HG02763 (cell line): ENCODE measurements around the gene ACSBG1.
A peak's percentile ranks its signal among the peaks of the same experiment; 100 is the strongest.

Source experiments
- ATAC-seq: cut with Tn5 transposase; IDR thresholded peaks from one replicate; pipeline ENCODE4 v1.9.1; 2021; ENCODE audit warnings: mild to moderate bottlenecking, moderate library complexity; ENCODE audit not compliant: unreplicated experiment

ACSBG1 gene

DNA sequence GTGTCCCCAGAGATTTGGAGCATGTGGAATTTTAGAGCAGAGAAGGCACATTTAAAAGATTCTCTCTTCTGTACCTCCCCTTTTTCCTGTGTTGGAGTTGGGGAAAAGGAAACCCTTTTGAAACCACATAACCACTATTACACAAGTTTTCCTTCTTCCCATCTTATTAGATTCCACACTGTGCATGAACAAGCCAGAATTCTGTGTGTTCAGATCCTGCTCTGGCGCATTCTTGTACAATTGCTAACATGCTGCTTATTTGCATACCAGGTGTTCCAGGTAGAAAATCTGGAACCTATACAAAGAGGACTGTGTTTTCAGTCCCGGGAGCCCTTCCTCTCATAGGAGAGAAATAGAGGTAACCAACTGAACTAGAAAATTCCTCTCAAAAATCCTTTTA lies 100.6 kb downstream of the ACSBG1 start:
- no peak for ATAC-seq

DNA sequence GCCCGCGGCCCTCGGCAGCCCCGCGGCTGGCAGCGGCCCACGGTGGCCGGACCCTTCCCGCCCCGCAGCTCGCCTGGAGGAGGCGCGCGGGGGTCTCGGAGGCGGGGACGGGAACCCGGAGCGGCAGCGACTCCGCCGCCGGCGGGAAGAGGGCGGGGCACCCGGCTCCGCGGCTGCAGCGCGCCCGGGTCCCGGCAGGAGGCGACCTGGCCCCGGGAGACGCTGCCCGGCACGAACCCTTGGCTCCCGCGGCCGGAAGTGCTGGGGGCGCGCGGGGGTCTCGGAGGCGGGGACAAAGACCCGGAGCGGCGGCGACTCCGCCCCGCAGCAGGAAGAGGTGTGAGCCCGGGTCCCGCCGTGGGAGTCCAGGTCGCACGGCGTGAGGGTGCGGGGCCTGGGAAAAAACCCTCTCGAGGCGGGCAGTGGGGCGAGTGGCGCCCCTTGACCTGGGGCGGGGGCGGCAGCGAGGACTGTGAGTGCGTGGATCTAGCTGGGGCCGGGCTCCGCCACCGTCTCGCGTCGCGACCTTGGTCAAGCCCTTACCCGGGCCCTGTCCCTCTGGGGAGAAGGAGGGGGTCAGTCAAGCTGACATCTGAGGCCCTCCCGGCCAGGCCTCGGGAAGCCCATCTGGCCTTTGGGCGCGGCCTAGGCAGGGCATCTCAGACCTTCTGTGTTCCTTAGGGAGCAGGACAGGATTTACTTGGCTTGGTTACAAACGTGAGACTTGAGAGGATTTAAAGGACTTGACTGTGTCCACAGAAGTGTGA lies 102.9 kb downstream of the ACSBG1 start, which contains the start of gene CIB2:
Gene CIB2, minus strand, starts transcription at position 151 of the 767 bp plus-strand sequence. CDS start 230 bp downstream, outside the sequence.
- ATAC-seq, result peak; percentile 80

DNA sequence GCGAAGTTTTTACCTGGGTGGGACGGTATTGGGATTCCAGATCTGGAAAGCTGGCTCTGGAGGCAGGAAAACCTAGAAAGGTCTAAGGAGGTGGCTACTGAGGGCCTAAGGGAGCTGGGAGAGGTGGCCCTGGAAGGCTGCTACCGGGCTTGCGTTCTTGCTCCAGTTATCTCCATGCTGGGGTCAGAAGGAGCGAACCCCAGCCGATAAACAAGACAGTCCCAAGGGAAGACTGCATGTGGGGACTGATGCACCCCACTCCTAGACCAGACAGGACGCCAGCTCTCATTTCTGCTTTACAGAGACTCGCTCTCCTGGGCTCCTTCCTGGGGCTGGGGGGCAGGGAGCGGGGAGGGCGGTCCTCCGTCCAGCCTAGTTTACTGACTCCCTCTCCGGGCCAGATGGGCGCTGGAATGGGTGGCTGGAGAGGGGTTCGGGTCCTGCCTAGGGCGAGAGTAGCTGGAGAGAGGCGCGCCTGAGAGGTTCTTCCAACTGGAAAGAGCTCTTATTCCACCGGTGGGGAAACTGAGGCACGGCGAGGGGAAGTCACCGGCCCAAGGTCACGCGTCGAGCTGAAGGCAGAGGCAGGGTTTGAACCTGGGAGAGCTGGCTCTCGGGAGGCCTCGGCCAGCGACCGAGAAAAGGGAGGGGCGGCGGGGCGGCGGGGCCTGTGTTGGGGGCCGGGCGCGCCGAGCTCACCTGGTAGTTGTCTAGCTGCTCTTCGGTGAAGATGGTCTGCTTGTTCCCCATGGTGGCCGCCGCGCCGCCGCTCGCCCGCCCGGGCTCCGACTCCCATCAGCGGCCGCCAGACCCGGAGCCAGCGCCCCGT lies 103.7 kb downstream of the ACSBG1 start:
- no peak for ATAC-seq

DNA sequence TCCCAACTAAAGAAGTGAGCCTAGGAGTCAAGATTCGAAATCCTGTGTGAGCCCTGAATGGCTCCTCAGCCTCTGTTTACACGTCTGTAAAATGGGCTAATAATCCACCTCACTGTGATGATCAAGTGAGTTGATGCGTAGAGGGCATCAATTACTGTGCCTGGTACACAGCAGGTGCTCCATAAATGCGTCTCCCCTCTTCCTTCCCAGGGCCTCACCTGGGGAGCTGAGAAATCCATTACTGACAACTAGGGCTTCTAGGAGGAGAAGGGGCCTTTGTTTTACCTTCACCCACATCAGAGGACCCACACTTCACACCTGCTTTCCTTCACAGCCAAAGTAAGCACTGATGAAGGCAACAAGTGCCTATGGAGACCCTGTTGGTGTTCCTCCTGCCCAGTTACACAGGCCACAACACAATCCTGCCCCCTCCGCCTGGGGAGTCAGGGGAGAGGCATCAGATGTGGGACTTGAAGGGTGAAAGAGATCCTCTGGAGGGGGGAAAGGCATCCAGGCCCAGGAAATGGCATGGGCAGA lies 104.5 kb downstream of the ACSBG1 start:
- ATAC-seq, result no peak

DNA sequence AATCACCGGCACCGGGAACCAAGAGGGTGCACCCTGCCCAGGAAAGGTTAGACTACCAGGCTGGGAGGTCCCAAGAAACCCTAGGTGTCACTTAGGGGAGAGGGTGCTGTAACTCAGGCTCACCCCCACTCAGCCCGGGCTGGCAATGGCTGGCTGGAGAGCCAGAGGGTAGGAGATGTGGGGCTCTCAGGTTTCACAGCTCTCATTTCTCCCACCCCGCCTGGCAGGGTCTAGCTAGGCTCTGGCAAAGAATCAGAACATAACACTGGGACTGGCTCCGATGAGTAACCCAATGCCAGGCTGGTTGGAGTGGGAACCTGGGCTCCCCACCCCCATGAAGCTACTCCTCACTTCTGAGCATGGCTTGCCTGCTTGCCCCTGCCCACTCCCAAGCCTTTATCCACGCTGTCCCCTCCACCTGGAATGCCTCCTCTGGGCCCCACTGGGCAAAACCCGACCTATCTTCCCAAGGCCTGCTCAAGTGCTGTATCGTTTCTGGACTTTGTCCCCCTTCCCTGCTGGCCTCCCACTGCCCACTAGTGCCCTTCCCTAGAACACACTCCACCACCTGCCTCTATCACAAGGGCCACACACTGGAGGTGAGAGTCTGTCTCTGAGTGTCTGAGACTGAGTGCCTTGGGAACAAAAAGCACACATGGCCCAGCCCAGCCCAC lies 105.2 kb downstream of the ACSBG1 start:
- no peak for ATAC-seq

DNA sequence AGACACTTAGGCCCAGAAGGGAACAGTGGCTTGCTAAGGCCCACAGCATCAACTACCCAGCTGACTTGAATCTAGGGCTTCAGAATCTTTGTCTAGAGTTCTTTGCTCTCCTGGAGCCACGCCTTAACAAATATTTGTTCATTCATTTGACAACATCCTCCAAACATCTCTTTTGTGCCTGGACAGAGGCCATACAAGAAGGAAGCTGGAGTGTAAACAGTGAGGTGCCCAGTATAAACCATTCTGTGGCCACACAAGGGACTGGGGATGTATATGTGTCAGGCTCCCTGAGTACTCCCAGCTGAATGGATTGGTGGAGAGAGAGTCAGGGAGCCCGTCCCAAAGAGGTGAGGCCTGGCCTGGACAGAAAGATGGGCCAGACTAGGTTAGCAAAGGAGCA lies 106.5 kb downstream of the ACSBG1 start:
- no peak for ATAC-seq

DNA sequence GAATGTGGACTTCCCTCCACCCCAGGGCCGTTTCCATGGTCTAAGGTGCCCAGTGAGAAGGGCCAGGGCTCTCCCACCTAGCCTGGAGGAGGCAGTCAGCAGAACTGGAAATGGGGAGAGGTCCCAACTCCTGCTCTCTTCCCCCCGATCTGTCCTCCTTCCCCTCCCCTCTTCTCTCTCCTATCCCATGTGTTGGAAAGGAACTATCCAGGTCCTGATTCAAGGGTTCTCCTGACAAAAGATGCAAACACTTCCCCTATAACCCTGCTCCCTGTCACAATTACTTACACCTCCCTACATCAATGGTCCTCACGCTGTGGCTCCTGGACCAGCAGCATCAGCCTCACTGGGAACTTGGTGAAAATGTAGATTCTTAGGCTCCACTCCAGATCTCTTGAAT lies 109.1 kb downstream of the ACSBG1 start:
- ATAC-seq, result no peak

DNA sequence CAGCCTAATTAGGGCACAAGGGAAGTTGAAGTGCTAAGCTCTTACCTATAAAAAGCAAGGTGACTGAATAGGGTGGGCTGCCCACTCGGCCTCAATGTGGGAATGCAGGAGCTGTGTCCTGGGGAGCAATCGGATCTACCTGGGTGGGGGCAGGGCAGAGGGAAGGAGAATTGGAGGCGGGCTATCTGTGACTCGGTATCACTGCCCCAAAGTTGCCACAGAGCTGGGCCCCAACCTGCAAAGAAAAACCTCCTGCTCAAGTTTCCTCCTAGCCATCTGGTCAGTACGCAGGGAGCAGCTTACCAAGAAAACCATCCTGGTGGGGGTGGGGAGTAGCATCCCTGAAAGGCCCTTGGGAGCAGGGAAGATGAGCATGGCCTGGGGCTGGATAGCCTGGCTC lies 113.8 kb downstream of the ACSBG1 start:
- ATAC-seq, result no peak
